T follicular helper cell (primary cell): ENCODE results near the gene SMIM9.

Experiments
- DNase-seq: peaks from one replicate; pipeline ENCODE4 v3.0.0-alpha.2; 2020; ENCODE audit warnings: low read depth

The SMIM9 gene

DNA sequence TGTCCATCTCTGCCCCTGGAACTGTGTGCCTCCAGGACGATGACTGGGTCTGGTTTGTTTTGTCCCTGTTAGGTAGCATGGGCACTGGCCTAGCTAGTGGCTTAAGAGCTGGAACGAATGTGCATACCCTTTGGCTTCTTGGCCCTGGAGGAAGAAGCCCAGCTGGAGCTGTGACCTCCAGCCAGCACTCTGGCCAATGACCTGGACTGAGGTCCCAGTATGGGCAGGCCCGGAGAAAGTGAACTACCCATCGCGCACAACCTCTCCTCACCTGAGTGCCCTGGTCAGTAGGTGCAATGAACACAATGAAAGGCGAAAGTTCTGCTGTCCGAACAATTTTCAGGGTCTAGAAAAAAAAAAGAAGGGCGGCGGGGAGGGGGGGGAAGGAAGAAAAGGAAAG is 53.5 kb downstream of the SMIM9 start:
- no peak for DNase-seq

DNA sequence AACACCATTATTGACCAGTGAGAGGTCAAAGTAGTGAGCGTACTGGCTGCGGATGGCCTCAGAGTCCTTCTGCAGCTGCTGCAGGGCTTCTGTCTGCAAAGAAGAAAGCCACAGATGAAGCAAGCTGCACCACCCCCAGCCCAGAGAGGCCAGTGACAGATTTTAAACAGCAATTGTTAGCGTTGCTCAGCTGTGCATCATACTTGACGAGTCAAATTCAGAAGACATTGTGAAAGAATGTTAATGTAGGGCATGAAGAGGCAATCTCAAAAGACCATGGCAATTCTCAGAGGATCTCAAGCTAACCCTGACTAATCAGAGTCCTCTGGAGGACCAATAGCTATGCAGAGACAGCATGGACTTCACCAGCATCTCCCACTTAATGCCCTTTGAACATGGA is 55.2 kb downstream of the SMIM9 start:
- DNase-seq: no peak

DNA sequence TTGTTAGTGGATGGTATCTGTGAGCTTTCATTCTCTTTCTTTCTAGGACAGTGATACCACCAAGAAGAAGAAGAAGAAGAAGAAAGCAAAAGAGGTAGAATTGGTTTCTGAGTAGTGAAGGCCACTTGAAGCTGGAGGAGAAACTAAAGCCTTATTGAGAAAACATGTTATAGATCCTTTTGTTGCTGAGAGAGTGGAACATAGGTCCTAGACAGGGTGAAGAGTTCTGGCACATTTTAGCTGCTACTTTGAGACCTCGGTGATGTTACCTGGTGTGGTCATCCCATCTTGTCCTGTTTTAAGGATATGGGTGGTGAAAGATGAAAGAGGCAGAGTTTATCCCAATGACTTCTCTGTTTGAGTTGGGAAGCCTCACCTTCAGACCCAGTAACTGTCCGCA is 57.7 kb downstream of the SMIM9 start:
- DNase-seq: no peak

DNA sequence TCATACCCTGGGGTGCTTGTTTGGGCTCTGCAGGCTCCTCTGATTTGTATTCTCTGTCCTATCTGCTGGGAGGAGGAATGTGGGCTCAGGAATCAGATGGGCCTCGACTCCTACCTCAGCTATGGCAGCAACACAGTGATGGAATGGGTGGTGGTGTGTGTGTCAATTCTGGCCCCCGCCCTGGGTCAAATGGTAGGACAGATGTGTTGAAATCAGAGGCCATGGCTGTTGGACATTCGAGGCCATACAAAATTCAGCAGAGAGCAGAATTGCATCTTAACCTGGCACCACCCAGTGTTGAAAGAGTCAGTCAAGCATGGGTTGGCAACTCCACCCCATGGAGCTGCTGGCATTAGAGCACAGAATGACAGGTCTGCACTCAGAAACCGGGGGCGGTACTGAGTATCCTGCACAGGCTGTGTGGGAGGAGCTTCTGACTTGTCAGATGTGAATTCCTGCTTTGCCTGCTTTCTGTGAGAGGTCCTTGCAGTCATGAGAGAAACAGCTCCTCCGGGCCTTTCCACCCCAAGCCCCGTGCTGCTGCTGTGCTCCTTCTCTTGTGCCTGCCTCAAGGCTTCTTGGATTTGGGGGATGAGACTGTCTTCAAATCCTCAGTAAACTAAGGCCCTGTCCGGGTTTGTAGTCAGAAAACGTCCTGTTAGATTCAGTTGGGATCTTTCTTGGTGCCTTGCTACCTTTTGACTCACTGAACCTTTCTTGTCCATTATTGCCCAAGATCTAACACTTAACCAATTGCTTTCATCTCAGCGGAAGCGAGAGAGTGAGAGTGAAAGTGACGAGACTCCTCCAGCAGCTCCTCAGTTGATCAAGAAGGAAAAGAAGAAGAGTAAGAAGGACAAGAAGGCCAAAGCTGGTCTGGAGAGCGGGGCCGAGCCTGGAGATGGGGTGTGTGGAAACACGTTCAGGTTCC is 58.8 kb downstream of the SMIM9 start:
- DNase-seq: no peak

DNA sequence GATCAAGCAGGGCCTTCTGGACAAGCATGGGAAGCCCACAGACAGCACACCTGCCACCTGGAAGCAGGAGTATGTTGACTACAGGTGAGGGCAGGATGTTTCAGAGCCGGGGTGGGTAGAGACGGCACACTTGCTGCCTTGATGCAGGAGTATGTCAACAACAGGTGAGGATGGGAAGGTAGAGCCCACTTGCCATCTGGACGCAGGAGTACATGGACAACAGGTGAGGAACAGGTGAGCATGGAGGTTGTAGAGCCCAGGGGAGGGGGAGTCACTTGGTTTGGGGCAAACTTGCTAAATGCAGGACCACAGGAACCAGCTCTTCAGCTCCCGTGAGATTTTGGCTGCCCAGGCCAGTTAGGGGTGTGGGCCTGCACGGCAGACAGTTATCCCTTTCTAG is 59.8 kb downstream of the SMIM9 start:
- no peak for DNase-seq
